H1 (cell line): ENCODE data around the gene IL13. TPM values are rescaled to one million over a fixed set of nuclear protein-coding genes. Genes with fewer than 3 reads are reported as not detected.

ENCODE experiments used
- CTCF ChIA-PET: fragments of 300-600 bp; sonication (Branson Sonifier 250); formaldehyde crosslinking; loops from one replicate; lab custom pipeline; 2021; ENCODE audit not compliant: partially characterized antibody; lab: Charles Lee
- POLR2A ChIA-PET: fragments of 300-600 bp; sonication (Branson Sonifier 250); formaldehyde crosslinking; loops from one replicate; lab custom pipeline; 2021; ENCODE audit warnings: inconsistent platforms; ENCODE audit not compliant: partially characterized antibody; lab: Charles Lee
- DNase-seq, 2 experiments: peaks; one replicate each; pipeline versions ENCODE4 v3.0.0 to v3.0.0-alpha.2; 2010 to 2022; ENCODE audit warnings: low spot score in 2 of 2, low read depth in 1 of 2, mixed read lengths in 1 of 2
- FAIRE-seq: peaks from 2 replicates; lab custom pipeline; 2011; peaks lifted over from hg19 to GRCh38; lab: Jason Lieb, UNC
- H2AFZ ChIP-seq: 2 replicates; pipeline ENCODE4 v1.8.1; 2012; ENCODE audit warnings: low read length, inconsistent platforms
- H2AK5ac ChIP-seq: 2 replicates; pipeline ENCODE4 v1.6.1; 2013; ENCODE audit warnings: low read depth, low read length
- H2BK120ac ChIP-seq: replicated peaks from 2 replicates; pipeline ENCODE3; 2013; ENCODE audit warnings: low read depth, low read length, inconsistent platforms
- H2BK12ac ChIP-seq: 2 replicates; pipeline ENCODE4 v1.6.1; 2013; ENCODE audit warnings: low read depth, low read length
- H2BK15ac ChIP-seq: 2 replicates; pipeline ENCODE4 v1.6.1; 2013; ENCODE audit warnings: low read length
- H2BK20ac ChIP-seq: 2 replicates; pipeline ENCODE4 v1.6.1; 2013; ENCODE audit warnings: low read length
- H2BK5ac ChIP-seq: 2 replicates; pipeline ENCODE4 v1.6.1; 2013; ENCODE audit warnings: low read depth, low read length
- H3K14ac ChIP-seq: 2 replicates; pipeline ENCODE4 v1.6.1; 2013; ENCODE audit warnings: inconsistent platforms; ENCODE audit not compliant: insufficient read length
- H3K18ac ChIP-seq: 2 replicates; pipeline ENCODE4 v1.6.1; 2013; ENCODE audit warnings: low read length; ENCODE audit errors: extremely low read depth
- H3K23ac ChIP-seq: 2 replicates; pipeline ENCODE4 v1.6.1; 2013; ENCODE audit warnings: inconsistent platforms; ENCODE audit not compliant: insufficient read length
- H3K23me2 ChIP-seq: 2 replicates; pipeline ENCODE4 v1.6.1; 2013; ENCODE audit warnings: low read depth, low read length
- H3K27ac ChIP-seq: 2 replicates; pipeline ENCODE4 v1.6.1; 2011; ENCODE audit warnings: low read depth, low read length, inconsistent platforms
- H3K27me3 ChIP-seq, 4 experiments: replicated peaks in 1 of 4; 1 replicate in 1 of 4; 2 replicates in 3 of 4; pipeline versions ENCODE4 v1.6.1 to v1.8.1; 2011 to 2013; ENCODE audit warnings: low read length in 3 of 4, mild to moderate bottlenecking in 3 of 4, inconsistent platforms in 2 of 4, mixed read lengths in 2 of 4, moderate library complexity in 1 of 4; ENCODE audit not compliant: control insufficient read depth in 3 of 4, insufficient read depth in 3 of 4; ENCODE audit errors: extremely low read depth in 1 of 4
- H3K36me3 ChIP-seq, 4 experiments: 2 replicates each; pipeline versions ENCODE4 v1.6.1 to v1.8.1; 2011 to 2013; ENCODE audit warnings: mild to moderate bottlenecking in 4 of 4, low read length in 3 of 4, moderate library complexity in 2 of 4, control low read depth in 1 of 4, inconsistent platforms in 1 of 4; ENCODE audit not compliant: insufficient read depth in 4 of 4, control insufficient read depth in 2 of 4
- H3K4ac ChIP-seq: replicated peaks from 2 replicates; pipeline ENCODE3; 2013; ENCODE audit warnings: low read length, low read depth, mixed read lengths, inconsistent platforms; ENCODE audit not compliant: insufficient read length
- H3K4me1 ChIP-seq, 4 experiments: replicated peaks in 1 of 4; 1 replicate in 1 of 4; 2 replicates in 3 of 4; pipeline versions ENCODE4 v1.6.1 to v1.8.1; 2011 to 2013; ENCODE audit warnings: low read length in 3 of 4, inconsistent platforms in 2 of 4, mixed read lengths in 1 of 4; ENCODE audit not compliant: insufficient read depth in 4 of 4, control insufficient read depth in 3 of 4
- H3K4me2 ChIP-seq, 2 experiments: 2 replicates each; pipeline versions ENCODE4 v1.6.1 to v1.8.1; 2011 to 2013; ENCODE audit warnings: low read depth in 2 of 2, low read length in 2 of 2, control low read depth in 1 of 2, inconsistent platforms in 1 of 2, mild to moderate bottlenecking in 1 of 2; ENCODE audit not compliant: insufficient read depth in 1 of 2
- H3K4me3 ChIP-seq, 4 experiments: fragments of 200-600, 300-600 bp in 1 of 4; sonication (generic), shearing (Covaris generic), sonication (Bioruptor Twin) in 1 of 4; 2 replicates each; pipeline versions ENCODE4 v1.5.1 to v1.8.1; 2011 to 2016; ENCODE audit warnings: low read length in 4 of 4, low read depth in 3 of 4, control low read depth in 2 of 4, inconsistent platforms in 2 of 4, mild to moderate bottlenecking in 2 of 4, mixed read lengths in 1 of 4, moderate library complexity in 1 of 4; ENCODE audit not compliant: insufficient read depth in 2 of 4; ENCODE audit errors: extremely low read depth in 1 of 4
- H3K56ac ChIP-seq: replicated peaks from 2 replicates; pipeline ENCODE3; 2013; ENCODE audit warnings: low read depth, mild to moderate bottlenecking, mixed read lengths, low read length, inconsistent platforms; ENCODE audit not compliant: insufficient read length
- H3K79me1 ChIP-seq: 2 replicates; pipeline ENCODE4 v1.6.1; 2013; ENCODE audit warnings: low read depth, low read length, control low read depth
- H3K79me2 ChIP-seq, 2 experiments: 2 replicates each; pipeline versions ENCODE4 v1.6.1 to v1.8.1; 2012 to 2013; ENCODE audit warnings: low read length in 2 of 2, mild to moderate bottlenecking in 2 of 2, inconsistent platforms in 1 of 2; ENCODE audit not compliant: insufficient read depth in 2 of 2, control insufficient read depth in 1 of 2
- H3K9ac ChIP-seq, 4 experiments: replicated peaks in 1 of 4; 1 replicate in 1 of 4; 2 replicates in 3 of 4; pipeline versions ENCODE4 v1.6.1 to v1.8.1; 2011 to 2013; ENCODE audit warnings: low read depth in 3 of 4, low read length in 3 of 4, control low read depth in 2 of 4, mild to moderate bottlenecking in 2 of 4, moderate library complexity in 2 of 4, inconsistent platforms in 1 of 4; ENCODE audit errors: extremely low read depth in 1 of 4
- H3K9me3 ChIP-seq, 2 experiments: 2 replicates each; pipeline versions ENCODE4 v1.6.1 to v1.8.1; 2012 to 2013; ENCODE audit warnings: mild to moderate bottlenecking in 2 of 2, moderate library complexity in 2 of 2, control low read depth in 1 of 2, inconsistent platforms in 1 of 2, low read depth in 1 of 2, low read length in 1 of 2, mixed read lengths in 1 of 2; ENCODE audit not compliant: insufficient read depth in 2 of 2
- H4K20me1 ChIP-seq, 2 experiments: replicated peaks in 1 of 2; 2 replicates each; pipeline versions ENCODE3 to v1.8.1; 2011 to 2013; ENCODE audit warnings: inconsistent platforms in 2 of 2, low read length in 2 of 2, mild to moderate bottlenecking in 1 of 2; ENCODE audit not compliant: insufficient read depth in 2 of 2, control insufficient read depth in 1 of 2
- H4K5ac ChIP-seq: 2 replicates; pipeline ENCODE4 v1.6.1; 2013; ENCODE audit warnings: low read length, low read depth, mixed read lengths, inconsistent platforms; ENCODE audit not compliant: insufficient read length
- H4K8ac ChIP-seq: 2 replicates; pipeline ENCODE4 v1.8.0; 2013; ENCODE audit warnings: mild to moderate bottlenecking, moderate library complexity, low read length, inconsistent platforms; ENCODE audit not compliant: insufficient read depth; ENCODE audit errors: extremely low read depth
- H4K91ac ChIP-seq: replicated peaks from 2 replicates; pipeline ENCODE3; 2013; ENCODE audit warnings: low read length, mixed read lengths, inconsistent platforms; ENCODE audit not compliant: insufficient read length
- NRF1 ChIP-seq: IDR thresholded peaks from 2 replicates; pipeline ENCODE4 v1.6.1; 2011; ENCODE audit warnings: mild to moderate bottlenecking, low read depth, low read length, improper control_type of control experiment
- WGBS, 2 experiments: shearing (Covaris generic) in 1 of 2; methylation state at CpG; one replicate each; pipeline versions ENCODE4 v1.1.6 to v1.1.7; 2013 to 2015; ENCODE audit warnings: low lambda C conversion rate in 2 of 2, mixed read lengths in 2 of 2, inconsistent platforms in 1 of 2, low coverage in 1 of 2, missing lambda C conversion rate in 1 of 2; ENCODE audit not compliant: insufficient replicate concordance in 2 of 2, insufficient coverage in 1 of 2, insufficient read length in 1 of 2; ENCODE audit errors: extremely low coverage in 1 of 2, missing lambda C conversion rate in 1 of 2; 5-methylcytosine and 5-hydroxymethylcytosine counted together
- polyA plus RNA-seq, 7 experiments: library from polyadenylated mRNA; depleted of rRNA in 3 of 7; stranded (reverse) in 5 of 7; unstranded in 2 of 7; fragments of >200 nt in 5 of 7; fragments of 200-250 nt in 2 of 7; gene quantifications; 1 replicate in 5 of 7; 2 replicates in 1 of 7; 4 replicates in 1 of 7; pipeline versions ENCODE4 v1.2.1 to v1.2.3, GENCODE V29; 2011 to 2013; ENCODE audit warnings: missing spikeins in 2 of 7, mixed read lengths in 2 of 7
- total RNA-seq: library from RNA; stranded (reverse); fragmentation: NEBNext Ultra II Directional; extraction: Animal tissue kit (Norgen Biotek cat#: 25700); gene quantifications from 2 replicates; pipeline ENCODE4 v1.2.1, GENCODE V29; 2021

IL13 gene
- total and polyA plus RNA-seq, 2 of the 8 experiments (the other 6 are each of a cell fraction or from before 2014, with no cell fraction given), result not detected

GRCh38 chr5:132689513-132689912 is 31.5 kb downstream of the IL13 start:
- Histone ChIP-seq H2BK20ac (no peak overlapping the region), H2BK5ac (no peak overlapping the region), H3K4me1 (no peaks in the 10 kb centered on the region), H3K9me3 (no peaks in the 10 kb centered on the region), H3K23ac (no peak overlapping the region), H3K27me3 (no peaks in the 10 kb centered on the region), H4K91ac (no peak overlapping the region), H3K4ac (no peak overlapping the region), H3K79me1 (no peaks in the 10 kb centered on the region), H2AK5ac (no peak overlapping the region), H3K14ac (no peak overlapping the region), H4K5ac (no peak overlapping the region), H4K20me1 (no peaks in the 10 kb centered on the region), H3K27ac (no peak overlapping the region), H3K79me2 (no peaks in the 10 kb centered on the region), H3K23me2 (no peaks in the 10 kb centered on the region), H3K4me3 (no peak overlapping the region), H3K18ac (no peak overlapping the region), H3K9ac (no peak overlapping the region), H2BK12ac (no peak overlapping the region), H2AFZ (no peak overlapping the region), H3K56ac (no peak overlapping the region), H3K4me2 (no peak overlapping the region), H3K36me3 (no peaks in the 10 kb centered on the region), H2BK15ac (no peak overlapping the region), H2BK120ac (no peak overlapping the region), H4K8ac (no peak overlapping the region)
- DNase-seq (no peak), FAIRE-seq (no peak)
- ChIA-PET POLR2A (interaction anchor here (1.3 kb wide), 1 partner anchor 15 kb away, joined by 5 read pairs; the partner anchor contains the start of gene IL4), CTCF (interaction anchor here (0.6 to 1.6 kb wide), 3 partner anchors 10 to 162 kb away, joined by 3 to 4 read pairs (median 4); no protein-coding TSS in a partner anchor)
- WGBS, 2 experiments, result 87% methylated on average over 7 of the region's 7 CpGs; no CpG with 5 or more reads in 1 of the 2 experiments
- TF ChIP-seq NRF1, result no peak
